ENCODE measurements around the gene TMED9.

- TF ChIP-seq POLR2A (IDR thresholded peaks at IDR 0.05) (no peak), EP300 (IDR thresholded peaks at IDR 0.05; ENCODE audit: low read depth) (no peak)
Observed at GRCh38 chr5:177546258-177546741, 45.7 kb upstream of the TMED9 start.

Data from transverse colon (tissue), 1 donor.